ENCODE results near the gene CMPK2.
"Not testable (repeated sequence)": the region's sequence is repeated elsewhere in the genome, so short reads cannot be mapped to it uniquely, and the experiment has no call there.

CMPK2 gene

GRCh38 chr2:6865346-6866274, at the start of gene CMPK2:
Gene CMPK2 (minus strand): TSS chr2:6865907. CDS start chr2:6865696, 211 bp downstream.
- Mint-ChIP-seq H3K4me3 (peak within 1 kb of the TSS; percentile 99), H3K27ac (peak within 1 kb of the TSS; percentile 98), H3K4me1 (ENCODE audit: low read depth) (peaks cover 43% of the 10 kb centered on the region), H3K36me3 (peaks cover 22% of the 10 kb centered on the region), H3K9me3 (ENCODE audit: low read depth) (peaks cover 3% of the 10 kb centered on the region), H3K27me3 (no peaks in the 10 kb centered on the region)

- H3K27me3 Mint-ChIP-seq = no peaks in the 10 kb centered on the region
- H3K4me3 Mint-ChIP-seq = no peak overlapping the region
- peaks cover 79% of the 10 kb centered on the region for H3K4me1 Mint-ChIP-seq (ENCODE audit: low read depth)
- peaks cover 3% of the 10 kb centered on the region for H3K36me3 Mint-ChIP-seq
- H3K27ac Mint-ChIP-seq = peak overlapping the region; percentile 92
- H3K9me3 Mint-ChIP-seq (ENCODE audit: low read depth) = no peaks in the 10 kb centered on the region
Measured at GRCh38 chr2:6915399-6915798, 49.7 kb upstream of the CMPK2 start.

GRCh38 chr2:6914828-6915227, 49.1 kb upstream of the CMPK2 start:
- peak overlapping the region; percentile 57 for H3K4me3 Mint-ChIP-seq
- H3K27ac Mint-ChIP-seq = peak overlapping the region; percentile 92
- no peaks in the 10 kb centered on the region for H3K27me3 Mint-ChIP-seq
- H3K9me3 Mint-ChIP-seq (ENCODE audit: low read depth) = no peaks in the 10 kb centered on the region
- peaks cover 7% of the 10 kb centered on the region for H3K36me3 Mint-ChIP-seq
- H3K4me1 Mint-ChIP-seq (ENCODE audit: low read depth) = peaks cover 79% of the 10 kb centered on the region

GRCh38 chr2:6913415-6914157, 47.9 kb upstream of the CMPK2 start:
- H3K36me3 Mint-ChIP-seq = peaks cover 11% of the 10 kb centered on the region
- peak overlapping the region; percentile 98 for H3K27ac Mint-ChIP-seq
- H3K27me3 Mint-ChIP-seq = no peaks in the 10 kb centered on the region
- H3K4me1 Mint-ChIP-seq (ENCODE audit: low read depth) = peaks cover 80% of the 10 kb centered on the region
- peak overlapping the region; percentile 72 for H3K4me3 Mint-ChIP-seq
- H3K9me3 Mint-ChIP-seq (ENCODE audit: low read depth) = no peaks in the 10 kb centered on the region

GRCh38 chr2:6911721-6912120, 46.0 kb upstream of the CMPK2 start:
- H3K27me3 Mint-ChIP-seq = no peaks in the 10 kb centered on the region
- H3K9me3 Mint-ChIP-seq (ENCODE audit: low read depth) = no peaks in the 10 kb centered on the region
- H3K27ac Mint-ChIP-seq = peak overlapping the region; percentile 98
- peak overlapping the region; percentile 72 for H3K4me3 Mint-ChIP-seq
- peaks cover 25% of the 10 kb centered on the region for H3K36me3 Mint-ChIP-seq
- peaks cover 98% of the 10 kb centered on the region for H3K4me1 Mint-ChIP-seq (ENCODE audit: low read depth)

- H3K27me3 Mint-ChIP-seq = no peaks in the 10 kb centered on the region
- peaks cover 93% of the 10 kb centered on the region for H3K4me1 Mint-ChIP-seq (ENCODE audit: low read depth)
- H3K27ac Mint-ChIP-seq = peak overlapping the region; percentile 98
- peaks cover 28% of the 10 kb centered on the region for H3K36me3 Mint-ChIP-seq
- H3K4me3 Mint-ChIP-seq = peak overlapping the region; percentile 84
- no peaks in the 10 kb centered on the region for H3K9me3 Mint-ChIP-seq (ENCODE audit: low read depth)
Measured at GRCh38 chr2:6909431-6910385, 44.0 kb upstream of the CMPK2 start.

GRCh38 chr2:6908291-6908690, 42.6 kb upstream of the CMPK2 start:
- H3K27ac Mint-ChIP-seq = peak overlapping the region; percentile 98
- peaks cover 85% of the 10 kb centered on the region for H3K4me1 Mint-ChIP-seq (ENCODE audit: low read depth)
- H3K27me3 Mint-ChIP-seq = no peaks in the 10 kb centered on the region
- peak overlapping the region; percentile 84 for H3K4me3 Mint-ChIP-seq
- H3K36me3 Mint-ChIP-seq = peaks cover 32% of the 10 kb centered on the region
- H3K9me3 Mint-ChIP-seq (ENCODE audit: low read depth) = no peaks in the 10 kb centered on the region

GRCh38 chr2:6906165-6906741, 40.5 kb upstream of the CMPK2 start:
- H3K4me3 Mint-ChIP-seq = peak overlapping the region; percentile 57
- peaks cover 13% of the 10 kb centered on the region for H3K9me3 Mint-ChIP-seq (ENCODE audit: low read depth)
- peak overlapping the region; percentile 98 for H3K27ac Mint-ChIP-seq
- no peaks in the 10 kb centered on the region for H3K27me3 Mint-ChIP-seq
- H3K4me1 Mint-ChIP-seq (ENCODE audit: low read depth) = peaks cover 64% of the 10 kb centered on the region
- peaks cover 48% of the 10 kb centered on the region for H3K36me3 Mint-ChIP-seq

- Mint-ChIP-seq H3K27me3 (no peaks in the 10 kb centered on the region), H3K4me3 (no peak overlapping the region), H3K9me3 (ENCODE audit: low read depth) (peaks cover 13% of the 10 kb centered on the region), H3K27ac (peak overlapping the region; percentile 69), H3K4me1 (ENCODE audit: low read depth) (peaks cover 59% of the 10 kb centered on the region), H3K36me3 (peaks cover 53% of the 10 kb centered on the region)
Measured at GRCh38 chr2:6905668-6906067, 40.0 kb upstream of the CMPK2 start.

- H3K9me3 Mint-ChIP-seq (ENCODE audit: low read depth) = peaks cover 13% of the 10 kb centered on the region
- H3K27ac Mint-ChIP-seq, H3K27me3 Mint-ChIP-seq, H3K4me3 Mint-ChIP-seq: not testable (repeated sequence)
- H3K36me3 Mint-ChIP-seq = peaks cover 43% of the 10 kb centered on the region
- peaks cover 34% of the 10 kb centered on the region for H3K4me1 Mint-ChIP-seq (ENCODE audit: low read depth)
Measured at GRCh38 chr2:6902581-6902980, 36.9 kb upstream of the CMPK2 start.

- peaks cover 9% of the 10 kb centered on the region for H3K9me3 Mint-ChIP-seq (ENCODE audit: low read depth)
- peaks cover 19% of the 10 kb centered on the region for H3K36me3 Mint-ChIP-seq
- H3K27ac Mint-ChIP-seq = peak overlapping the region; percentile 68
- H3K4me1 Mint-ChIP-seq (ENCODE audit: low read depth) = peaks cover 17% of the 10 kb centered on the region
- no peaks in the 10 kb centered on the region for H3K27me3 Mint-ChIP-seq
- no peak overlapping the region for H3K4me3 Mint-ChIP-seq
Measured at GRCh38 chr2:6896930-6897759, 31.4 kb upstream of the CMPK2 start.

GRCh38 chr2:6893876-6894482, 28.3 kb upstream of the CMPK2 start:
- no peaks in the 10 kb centered on the region for H3K9me3 Mint-ChIP-seq (ENCODE audit: low read depth)

GRCh38 chr2:6888724-6889123, 23.0 kb upstream of the CMPK2 start:
- Mint-ChIP-seq H3K27me3 (no peaks in the 10 kb centered on the region), H3K27ac (no peak overlapping the region), H3K4me1 (ENCODE audit: low read depth) (peaks cover 2% of the 10 kb centered on the region), H3K4me3 (no peak overlapping the region), H3K9me3 (ENCODE audit: low read depth) (no peaks in the 10 kb centered on the region), H3K36me3 (peaks cover 15% of the 10 kb centered on the region)

More at GRCh38 chr2:6893876-6894482, 28.3 kb upstream of the CMPK2 start:
- peaks cover 13% of the 10 kb centered on the region for H3K4me1 Mint-ChIP-seq (ENCODE audit: low read depth)
- H3K27me3 Mint-ChIP-seq = no peaks in the 10 kb centered on the region
- H3K36me3 Mint-ChIP-seq = peaks cover 6% of the 10 kb centered on the region
- no peak overlapping the region for H3K27ac Mint-ChIP-seq
- H3K4me3 Mint-ChIP-seq = no peak overlapping the region

All from activated naive CD8-positive, alpha-beta T cell (primary cell).